Mucosa of rectum (tissue), 2 donors: ENCODE results near the gene BPIFB1.

Source experiments
- H3K27ac ChIP-seq, 2 donors: one replicate each; pipeline ENCODE4 v1.7.0; 2013; ENCODE audit warnings: inconsistent platforms in 2 of 2, low read depth in 2 of 2, low read length in 2 of 2
- H3K27me3 ChIP-seq, 2 donors: one replicate each; pipeline ENCODE4 v1.7.0; 2013; ENCODE audit warnings: low read length in 2 of 2; ENCODE audit not compliant: control insufficient read depth in 2 of 2, insufficient read depth in 2 of 2
- H3K36me3 ChIP-seq, 2 donors: one replicate each; pipeline ENCODE4 v1.7.0; 2013; ENCODE audit warnings: low read length in 2 of 2; ENCODE audit not compliant: control insufficient read depth in 2 of 2, insufficient read depth in 2 of 2
- H3K4me1 ChIP-seq, 2 donors: one replicate each; pipeline ENCODE4 v1.7.0; 2013; ENCODE audit warnings: low read length in 2 of 2, mild to moderate bottlenecking in 1 of 2; ENCODE audit not compliant: control insufficient read depth in 2 of 2, insufficient read depth in 2 of 2
- H3K4me3 ChIP-seq, 2 donors: one replicate each; pipeline ENCODE4 v1.7.0; 2013; ENCODE audit warnings: low read length in 2 of 2
- H3K9ac ChIP-seq, 2 donors: one replicate each; pipeline ENCODE4 v1.7.0; 2013; ENCODE audit warnings: low read length in 2 of 2, low read depth in 1 of 2, mild to moderate bottlenecking in 1 of 2
- H3K9me3 ChIP-seq, 2 donors: one replicate each; pipeline ENCODE4 v1.7.0; 2013; ENCODE audit warnings: low read length in 2 of 2; ENCODE audit not compliant: control insufficient read depth in 2 of 2
- donor health status: healthy.
- donor health status: Normal muscosa, but diverticular disease.

BPIFB1 gene

DNA sequence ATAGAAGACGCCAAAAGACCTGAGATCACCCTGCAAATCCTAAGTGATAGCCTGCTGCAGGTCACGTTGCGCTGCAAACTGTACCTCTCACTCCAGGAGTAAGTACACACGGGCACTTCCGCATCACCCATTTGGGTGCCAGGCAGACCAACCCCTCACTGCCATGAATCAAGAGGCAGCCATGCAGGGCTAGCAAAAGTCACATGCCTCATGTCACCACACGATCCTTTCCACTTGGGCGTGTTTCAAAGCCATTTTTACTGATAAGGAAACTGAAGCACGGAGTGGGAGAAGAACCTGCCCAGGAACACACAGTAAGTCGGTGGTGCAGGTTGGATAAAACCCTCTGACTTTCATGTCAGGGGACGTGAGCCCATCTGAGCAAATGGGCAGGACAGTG is 37.0 kb downstream of the BPIFB1 start:
- H3K4me1 ChIP-seq: no peaks in the 10 kb centered on the region
- no peak overlapping the region for H3K9ac ChIP-seq
- no peak overlapping the region for H3K27ac ChIP-seq
- H3K36me3 ChIP-seq: no peaks in the 10 kb centered on the region
- no peaks in the 10 kb centered on the region for H3K9me3 ChIP-seq
- no peak overlapping the region for H3K4me3 ChIP-seq
- peaks cover 6 to 18% of the 10 kb centered on the region in 2 donors for H3K27me3 ChIP-seq

DNA sequence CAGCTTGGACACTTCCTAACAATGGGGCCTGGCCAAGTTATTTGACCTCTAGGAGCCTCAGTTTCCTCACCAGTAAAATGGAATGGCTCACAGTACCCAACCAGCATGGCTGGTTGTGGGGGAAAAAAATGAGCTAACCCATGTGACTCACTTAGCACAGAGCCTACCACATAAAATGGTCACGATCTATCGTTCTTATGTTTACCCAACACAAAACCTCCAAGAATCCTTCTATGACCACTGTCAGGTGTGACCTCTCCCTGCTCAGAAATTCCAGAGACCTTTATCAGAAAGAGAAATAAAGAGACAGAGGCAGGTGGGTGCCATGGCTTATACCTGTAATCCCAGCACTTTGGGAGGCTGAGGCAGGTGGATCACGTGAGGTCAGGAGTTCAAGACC is 39.4 kb downstream of the BPIFB1 start:
- H3K9me3 ChIP-seq: no peaks in the 10 kb centered on the region
- H3K9ac ChIP-seq: no peak overlapping the region
- no peaks in the 10 kb centered on the region for H3K4me1 ChIP-seq
- no peak overlapping the region for H3K27ac ChIP-seq
- no peaks in the 10 kb centered on the region for H3K36me3 ChIP-seq
- H3K4me3 ChIP-seq: no peak overlapping the region
- peaks cover 6 to 18% of the 10 kb centered on the region in 2 donors for H3K27me3 ChIP-seq

DNA sequence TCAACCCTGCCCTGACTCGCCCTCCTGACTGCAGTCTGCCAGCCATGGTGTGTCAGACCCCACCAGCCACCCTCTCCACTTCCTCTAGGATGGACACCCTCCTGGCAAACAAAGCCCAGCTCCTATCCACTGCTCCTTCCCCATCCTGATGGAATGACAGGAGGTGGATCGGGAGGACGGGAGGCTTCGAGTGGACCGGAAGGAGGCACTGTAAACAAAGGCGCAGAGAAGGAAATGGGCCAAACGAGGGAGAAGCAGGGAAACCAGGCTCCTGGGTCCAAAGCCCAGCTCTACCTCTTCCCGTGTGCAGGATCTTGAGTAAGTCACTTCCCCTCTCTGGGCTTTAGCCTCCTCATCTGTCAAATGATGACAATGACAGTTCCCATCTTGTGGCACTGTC is 40.2 kb downstream of the BPIFB1 start:
- H3K36me3 ChIP-seq: no peaks in the 10 kb centered on the region
- no peaks in the 10 kb centered on the region for H3K4me1 ChIP-seq
- H3K4me3 ChIP-seq: no peak overlapping the region
- H3K27ac ChIP-seq: no peak overlapping the region
- H3K9me3 ChIP-seq: no peaks in the 10 kb centered on the region
- H3K9ac ChIP-seq: no peak overlapping the region
- peaks cover 6 to 11% of the 10 kb centered on the region in 2 donors for H3K27me3 ChIP-seq

DNA sequence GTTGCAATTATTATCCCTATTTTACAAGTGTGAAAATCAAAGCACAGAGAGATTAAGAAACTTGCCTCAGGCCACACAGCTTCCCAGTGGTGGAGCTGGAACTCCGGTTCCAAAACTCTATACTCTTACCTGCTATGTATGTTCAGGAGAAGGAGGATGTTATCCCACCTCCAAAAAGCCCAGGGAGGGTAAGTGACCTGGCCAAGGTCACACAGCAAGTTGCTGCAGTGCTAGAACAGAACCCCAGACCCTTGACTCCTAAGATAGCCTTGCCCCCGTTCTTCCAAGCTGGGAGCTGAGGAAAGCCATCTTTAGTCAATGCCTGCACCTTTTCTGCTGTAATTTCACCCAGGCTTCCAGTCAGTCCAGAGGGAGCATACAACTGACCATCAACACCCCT is 42.3 kb downstream of the BPIFB1 start:
- H3K9me3 ChIP-seq: no peaks in the 10 kb centered on the region
- H3K9ac ChIP-seq: no peak overlapping the region
- peaks cover 3 to 8% of the 10 kb centered on the region in 2 donors for H3K27me3 ChIP-seq
- H3K27ac ChIP-seq: no peak overlapping the region
- H3K4me3 ChIP-seq: no peak overlapping the region
- no peaks in the 10 kb centered on the region for H3K4me1 ChIP-seq
- H3K36me3 ChIP-seq: no peaks in the 10 kb centered on the region

DNA sequence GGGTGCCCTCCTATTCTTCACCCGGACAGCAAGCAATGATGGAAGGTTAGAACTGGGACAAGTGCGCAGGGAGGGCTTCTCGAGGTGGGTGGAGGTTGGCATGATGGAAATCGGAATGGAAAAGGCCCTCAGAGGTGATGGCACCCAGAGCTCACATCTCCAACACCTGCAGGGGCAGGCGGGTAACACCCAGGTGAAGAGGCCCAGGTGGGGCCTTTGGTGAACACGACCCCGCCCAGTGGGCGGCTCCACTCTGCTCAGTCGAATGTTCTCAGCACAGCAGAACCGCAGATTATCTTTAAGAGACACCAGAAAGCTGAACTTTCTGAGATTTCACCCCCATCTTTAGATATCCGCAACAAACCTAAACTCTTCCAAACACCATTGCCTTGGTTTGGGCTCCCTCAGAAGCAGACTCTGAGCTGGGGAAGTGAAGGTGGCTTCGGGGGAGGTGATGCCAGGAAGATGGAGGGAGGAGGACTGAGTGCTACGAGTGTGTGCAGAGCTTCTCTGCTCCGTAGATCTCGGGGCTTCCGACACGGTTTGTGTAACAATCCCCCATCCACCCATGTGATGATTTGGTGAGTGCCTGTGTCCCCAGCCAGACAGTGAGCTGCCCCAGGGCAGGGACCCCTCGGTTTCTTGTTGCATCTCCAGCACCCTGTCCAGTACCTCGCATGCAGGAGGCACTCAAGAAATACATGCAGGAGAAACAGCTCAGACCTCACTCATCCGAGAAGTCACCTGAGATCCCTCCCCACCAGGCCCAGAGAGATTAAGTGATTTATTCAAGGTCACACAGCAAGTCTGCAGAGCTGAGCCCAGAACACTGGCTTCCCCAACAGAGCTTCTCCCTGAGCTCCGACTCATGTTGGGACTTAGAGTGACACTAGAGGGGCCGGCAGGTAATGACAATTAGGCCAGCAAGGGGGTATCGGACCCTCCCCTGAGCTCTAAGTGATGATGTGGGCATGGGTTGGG is 45.4 kb downstream of the BPIFB1 start:
- Histone ChIP-seq H3K27me3 (peaks cover 3% of the 10 kb centered on the region in 2 donors), H3K36me3 (no peaks in the 10 kb centered on the region), H3K9ac (no peak overlapping the region), H3K9me3 (no peaks in the 10 kb centered on the region), H3K27ac (no peak overlapping the region), H3K4me1 (no peaks in the 10 kb centered on the region), H3K4me3 (no peak overlapping the region)

DNA sequence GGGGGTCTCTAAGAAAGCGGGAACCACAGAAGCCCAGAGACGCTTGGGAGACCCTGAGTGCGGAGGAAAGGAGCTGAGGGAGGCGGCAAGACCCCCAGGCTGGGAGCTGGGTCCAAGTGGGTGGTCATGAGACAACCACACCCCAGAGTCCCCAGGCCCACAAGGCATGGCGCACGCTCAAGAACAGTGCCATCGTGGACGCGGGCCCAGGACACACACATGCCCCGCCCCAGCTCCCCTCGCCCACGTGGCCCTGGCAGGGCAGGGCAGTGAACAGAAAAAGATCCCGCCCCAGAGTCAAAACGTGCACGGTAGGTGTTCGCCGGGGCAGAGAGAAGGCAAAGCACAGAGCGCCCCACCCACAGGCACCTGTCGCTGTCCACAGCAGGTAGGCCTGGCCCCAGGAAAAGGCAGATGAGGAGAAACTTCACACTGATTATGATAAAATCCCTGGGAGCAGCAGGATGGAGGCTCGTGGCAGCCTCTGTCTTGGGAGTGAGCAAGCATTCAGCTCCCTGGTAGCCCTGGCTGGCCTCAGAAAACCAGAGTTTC is 50.0 kb downstream of the BPIFB1 start:
- Histone ChIP-seq H3K9ac (no peak overlapping the region), H3K4me1 (no peaks in the 10 kb centered on the region), H3K36me3 (no peaks in the 10 kb centered on the region), H3K9me3 (no peaks in the 10 kb centered on the region), H3K4me3 (no peak overlapping the region), H3K27ac (no peak overlapping the region), H3K27me3 (peaks cover 3% of the 10 kb centered on the region in 2 donors)

DNA sequence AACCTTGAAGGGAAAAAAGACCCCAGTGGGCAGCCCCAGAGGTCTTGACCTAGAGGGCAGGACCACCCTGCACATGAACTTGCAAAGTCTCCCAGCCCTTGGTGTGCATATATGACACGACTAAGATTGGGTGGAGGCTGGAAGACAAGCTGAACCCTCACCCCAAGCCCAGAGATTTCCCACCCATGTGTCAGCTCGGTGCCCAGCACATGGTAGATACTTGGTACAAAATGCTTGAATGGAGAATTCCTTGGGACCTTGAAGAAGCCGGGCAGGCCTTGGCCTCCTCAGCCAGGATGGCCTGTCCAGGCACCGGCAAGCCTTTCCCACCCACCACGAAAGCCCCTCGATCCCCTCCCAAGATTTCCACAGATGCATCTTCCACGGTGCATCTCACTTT is 50.6 kb downstream of the BPIFB1 start:
- no peaks in the 10 kb centered on the region for H3K4me1 ChIP-seq
- H3K9ac ChIP-seq: no peak overlapping the region
- H3K27me3 ChIP-seq: peaks cover 0 to 3% of the 10 kb centered on the region in 2 donors
- H3K4me3 ChIP-seq: no peak overlapping the region
- no peaks in the 10 kb centered on the region for H3K36me3 ChIP-seq
- H3K9me3 ChIP-seq: no peaks in the 10 kb centered on the region
- H3K27ac ChIP-seq: no peak overlapping the region

DNA sequence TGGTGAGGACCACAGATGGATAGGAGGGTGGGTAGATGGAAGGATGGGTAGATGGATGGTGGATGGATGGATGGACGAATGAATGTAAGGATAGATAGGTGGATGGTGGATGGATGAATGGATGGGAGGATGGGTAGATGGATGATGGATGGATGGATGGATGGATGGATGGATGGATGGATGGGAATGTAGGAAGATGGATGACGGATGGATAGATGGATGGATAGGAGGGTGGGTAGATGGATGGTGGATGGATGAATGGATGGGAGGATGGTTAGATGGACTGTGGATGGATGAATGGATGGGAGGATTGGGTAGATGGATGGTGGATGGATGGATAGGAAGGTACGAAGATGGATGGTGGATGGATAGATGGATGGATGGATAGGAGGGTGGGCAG is 51.1 kb downstream of the BPIFB1 start:
- Histone ChIP-seq H3K9me3 (no peaks in the 10 kb centered on the region), H3K27me3 (peaks cover 0 to 3% of the 10 kb centered on the region in 2 donors), H3K27ac (no peak overlapping the region), H3K36me3 (no peaks in the 10 kb centered on the region), H3K4me1 (no peaks in the 10 kb centered on the region), H3K4me3 (no peak overlapping the region), H3K9ac (no peak overlapping the region)

DNA sequence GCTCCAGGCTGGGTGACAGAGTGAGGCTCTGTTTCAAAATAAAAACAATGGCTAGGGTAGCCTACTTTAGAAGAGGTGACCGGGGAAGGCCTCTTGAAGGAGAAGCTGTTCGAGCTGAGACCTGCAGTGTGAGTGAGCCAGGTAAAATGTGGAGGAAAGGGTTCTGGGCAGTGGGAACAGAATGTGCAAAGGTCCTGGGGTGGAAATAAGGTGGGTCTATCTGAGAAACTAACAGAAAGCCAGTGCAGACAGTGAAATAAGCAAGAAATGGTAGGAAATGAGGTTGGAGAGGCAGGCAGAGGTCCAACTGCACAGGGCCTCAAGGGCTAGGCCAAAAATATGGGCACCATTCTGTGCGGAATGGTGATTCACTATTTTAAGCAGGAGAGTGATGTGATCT is 53.4 kb downstream of the BPIFB1 start:
- Histone ChIP-seq H3K27ac (no peak overlapping the region), H3K27me3 (no peaks in the 10 kb centered on the region), H3K9ac (no peak overlapping the region), H3K9me3 (no peaks in the 10 kb centered on the region), H3K36me3 (no peaks in the 10 kb centered on the region), H3K4me1 (no peaks in the 10 kb centered on the region), H3K4me3 (no peak overlapping the region)

DNA sequence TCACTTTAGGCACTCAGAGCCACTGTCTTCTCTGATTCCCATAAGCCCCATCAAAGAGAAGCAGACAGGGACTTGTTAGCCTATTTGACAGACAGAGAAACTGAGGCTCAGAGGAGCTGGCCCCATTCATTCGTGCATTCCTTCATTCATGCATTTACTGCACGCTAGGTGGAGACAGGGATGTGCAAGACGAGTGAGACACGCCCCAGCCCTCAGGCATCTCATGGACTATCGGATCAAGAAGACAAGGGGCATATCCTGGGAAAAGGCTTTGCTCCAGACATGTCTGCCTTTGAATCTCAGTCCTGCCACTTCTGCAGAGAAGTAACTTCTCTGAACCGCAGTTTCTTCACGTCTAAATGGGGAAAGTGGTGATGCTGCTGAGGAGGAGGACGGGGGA is 54.1 kb downstream of the BPIFB1 start:
- Histone ChIP-seq H3K27me3 (no peaks in the 10 kb centered on the region), H3K27ac (no peak overlapping the region), H3K9me3 (no peaks in the 10 kb centered on the region), H3K9ac (no peak overlapping the region), H3K36me3 (no peaks in the 10 kb centered on the region), H3K4me1 (no peaks in the 10 kb centered on the region), H3K4me3 (no peak overlapping the region)
